C4-2B (cell line): ENCODE data around the gene ADGRA1.

Experiments used
- H3K27ac ChIP-seq: fragments of 450-650 bp; 2 replicates; pipeline ENCODE4 v1.5.1; 2017
- CTCF ChIP-seq: fragments of 450-650 bp; conservative IDR thresholded peaks from 2 replicates; pipeline ENCODE4 v1.5.1; 2017; ENCODE audit warnings: mild to moderate bottlenecking
- ZFX ChIP-seq: fragments of 450-650 bp; IDR thresholded peaks from 2 replicates; pipeline ENCODE4 v1.6.1; 2017

Gene ADGRA1

GRCh38 chr10:133158756-133159610 lies 71.3 kb downstream of the ADGRA1 start:
- no peak overlapping the region for H3K27ac ChIP-seq
- TF ChIP-seq CTCF (no peak), ZFX (no peak)

GRCh38 chr10:133159611-133159949 lies 71.9 kb downstream of the ADGRA1 start:
- no peak overlapping the region for H3K27ac ChIP-seq
- no peak for TF ChIP-seq ZFX
- no peak for TF ChIP-seq CTCF

GRCh38 chr10:133159950-133160825 lies 72.5 kb downstream of the ADGRA1 start, which contains the start of gene KNDC1:
KNDC1 (plus strand) TSS chr10:133160219; CDS start chr10:133160468, 249 bp downstream.
- TF ChIP-seq CTCF (no peak), ZFX (peak; percentile 44; the same call in 1 of the 2 replicates)
- peak within 1 kb of the TSS; percentile 6; the same call in 1 of the 2 replicates for H3K27ac ChIP-seq

- no peak overlapping the region; the same call in 1 of the 2 replicates for H3K27ac ChIP-seq
- TF ChIP-seq ZFX (no peak), CTCF (no peak)
Observed at GRCh38 chr10:133160826-133161471, 73.2 kb downstream of the ADGRA1 start.

- H3K27ac ChIP-seq: no peak overlapping the region
- TF ChIP-seq CTCF: no peak
- TF ChIP-seq ZFX: no peak
Observed at GRCh38 chr10:133161486-133162109, 73.9 kb downstream of the ADGRA1 start.

GRCh38 chr10:133162178-133162909 lies 74.6 kb downstream of the ADGRA1 start:
- TF ChIP-seq CTCF: no peak
- no peak for TF ChIP-seq ZFX
- no peak overlapping the region for H3K27ac ChIP-seq
